Uterus (tissue), 2 donors: ENCODE data around the gene RAP2C.

Experiments used
- CTCF ChIP-seq, 4 experiments: fragments of 200-600 bp in 2 of 4; fragments of 450-650 bp in 2 of 4; sonication (generic) in 2 of 4; IDR thresholded peaks; one replicate each; pipeline ENCODE4 v1.5.1; 2016 to 2019; ENCODE audit warnings: antibody characterized with exemption in 4 of 4, mild to moderate bottlenecking in 2 of 4, moderate library complexity in 1 of 4
- POLR2A ChIP-seq, 2 donors: fragments of 450-650 bp; IDR thresholded peaks; one replicate each; pipeline ENCODE4 v1.6.1; 2016; ENCODE audit warnings: antibody characterized with exemption in 2 of 2, mild to moderate bottlenecking in 1 of 2, moderate library complexity in 1 of 2

- TF ChIP-seq CTCF (IDR thresholded peaks at IDR 0.05) = no peak
- no peak for TF ChIP-seq POLR2A (IDR thresholded peaks at IDR 0.05)
Observed at GRCh38 chrX:132263127-132263526, 43.9 kb upstream of the RAP2C start.
